HepG2 (cell line): ENCODE results near the gene NEGR1. TPM values are rescaled to one million over a fixed set of nuclear protein-coding genes. Genes with fewer than 3 reads are reported as not detected.

Experiments
- ATAC-seq: fragments of 200-7000 bp; cut with Tn5 transposase; 3 replicates; pipeline ENCODE4 v1.9.1; 2020; ENCODE audit warnings: mild to moderate bottlenecking, moderate library complexity
- BruUV-seq: library from RNA; stranded (reverse); fragments of 400-500 nt; replicated peaks from 2 replicates; lab custom pipeline; 2021; lab: Mats Ljungman, UMichigan
- CTCF ChIA-PET: fragments of 300-600 bp; formaldehyde crosslinking; extraction: SDS; loops from one replicate; lab custom pipeline; 2021; ENCODE audit warnings: low total read pairs, inconsistent platforms, low intra/inter-chr PET ratio; lab: Yijun Ruan, JAX
- POLR2A ChIA-PET: fragments of 350-600 bp; sonication (Branson Sonifier 250); formaldehyde crosslinking; loops from one replicate; lab custom pipeline; 2020; ENCODE audit warnings: antibody characterized with exemption, inconsistent platforms; lab: Yijun Ruan, JAX
- DNase-seq: peaks from one replicate; pipeline ENCODE4 v3.0.0-alpha.2; 2015; ENCODE audit warnings: low spot score
- FAIRE-seq: peaks from 3 replicates; lab custom pipeline; 2011; peaks lifted over from hg19 to GRCh38; lab: Jason Lieb, UNC
- H2AFZ ChIP-seq: one replicate; pipeline ENCODE4 v1.6.1; 2011; ENCODE audit warnings: low read length, inconsistent platforms
- H3K27ac ChIP-seq: fragments of 300-600 bp; 3 replicates; pipeline ENCODE4 v1.8.0; 2011; ENCODE audit warnings: mixed run types, mild to moderate bottlenecking, mixed read lengths, low read length, inconsistent platforms; ENCODE audit not compliant: insufficient read depth; ENCODE audit errors: extremely low read length
- H3K27me3 ChIP-seq, 2 experiments: fragments of 200-600 bp in 1 of 2; 2 replicates in 1 of 2; 3 replicates in 1 of 2; pipeline versions ENCODE4 v1.6.0 to v1.8.0; 2011; ENCODE audit warnings: low read length in 2 of 2, mild to moderate bottlenecking in 2 of 2, moderate library complexity in 2 of 2, inconsistent platforms in 1 of 2; ENCODE audit not compliant: insufficient read depth in 2 of 2, control insufficient read depth in 1 of 2
- H3K36me3 ChIP-seq, 2 experiments: fragments of 200-600 bp in 1 of 2; replicated peaks in 1 of 2; 2 replicates in 1 of 2; 3 replicates in 1 of 2; pipeline versions ENCODE4 v1.5.1 to v1.8.0; 2011; ENCODE audit warnings: low read length in 2 of 2, inconsistent platforms in 1 of 2; ENCODE audit not compliant: insufficient read depth in 2 of 2, control insufficient read depth in 1 of 2
- H3K4me1 ChIP-seq: 2 replicates; pipeline ENCODE4 v1.5.1; 2012; ENCODE audit warnings: low read length, inconsistent platforms; ENCODE audit not compliant: insufficient read depth
- H3K4me2 ChIP-seq: 2 replicates; pipeline ENCODE4 v1.6.0; 2011; ENCODE audit warnings: low read depth, low read length, inconsistent platforms
- H3K4me3 ChIP-seq, 3 experiments: fragments of 200-600 bp in 1 of 3; sonication (generic), shearing (Covaris generic) in 1 of 3; replicated peaks in 1 of 3; 2 replicates each; pipeline ENCODE4 v1.5.1; 2011 to 2016; ENCODE audit warnings: low read length in 3 of 3, inconsistent platforms in 2 of 3, low read depth in 2 of 3, mild to moderate bottlenecking in 2 of 3, control low read depth in 1 of 3, mixed read lengths in 1 of 3; ENCODE audit not compliant: insufficient read depth in 1 of 3
- H3K79me2 ChIP-seq: one replicate; pipeline ENCODE4 v1.6.1; 2011; ENCODE audit warnings: low read length, inconsistent platforms; ENCODE audit not compliant: insufficient read depth
- H3K9ac ChIP-seq: 2 replicates; pipeline ENCODE4 v1.6.0; 2011; ENCODE audit warnings: mild to moderate bottlenecking, low read depth, low read length, inconsistent platforms; ENCODE audit not compliant: insufficient read depth
- H3K9me3 ChIP-seq: 2 replicates; pipeline ENCODE4 v1.5.1; 2012; ENCODE audit warnings: mild to moderate bottlenecking, low read length
- H4K20me1 ChIP-seq: 2 replicates; pipeline ENCODE4 v1.6.0; 2011; ENCODE audit warnings: inconsistent platforms, mild to moderate bottlenecking, low read length, moderate library complexity; ENCODE audit not compliant: insufficient read depth
- CC2D1A ChIP-seq: sonication (generic); formaldehyde crosslinking; IDR thresholded peaks from 2 replicates; pipeline ENCODE4 v1.8.1; 2023; ENCODE audit warnings: mild to moderate bottlenecking, missing genetic modification reagents
- CREB1 ChIP-seq, 2 experiments: fragments of 450-650 bp in 1 of 2; IDR thresholded peaks; 2 replicates each; pipeline ENCODE4 v1.6.1; 2016 to 2017; ENCODE audit warnings: control low read depth in 1 of 2, mild to moderate bottlenecking in 1 of 2, missing compliant biosample characterization in 1 of 2, missing genetic modification characterization in 1 of 2
- ELF4 ChIP-seq: sonication (generic); formaldehyde crosslinking; IDR thresholded peaks from 2 replicates; pipeline ENCODE4 v1.5.0; 2020; ENCODE audit warnings: missing genetic modification reagents, mild to moderate bottlenecking, moderate library complexity, borderline replicate concordance
- FOXA3 ChIP-seq: IDR thresholded peaks from 2 replicates; pipeline ENCODE4 v1.6.1; 2016; ENCODE audit warnings: missing genetic modification reagents, missing compliant biosample characterization
- GRHL1 ChIP-seq: sonication (generic); formaldehyde crosslinking; conservative IDR thresholded peaks from 2 replicates; pipeline ENCODE4 v1.8.0; 2022; ENCODE audit warnings: missing genetic modification reagents
- HCFC1 ChIP-seq: fragments of 150-350 bp; IDR thresholded peaks from 2 replicates; pipeline ENCODE4 v1.6.1; 2014; ENCODE audit warnings: low read depth, low read length
- KDM2A ChIP-seq: sonication (generic); formaldehyde crosslinking; IDR thresholded peaks from 2 replicates; pipeline ENCODE4 v1.4.0; 2020; ENCODE audit warnings: low read depth, missing genetic modification reagents, borderline replicate concordance
- MATR3 ChIP-seq: sonication (generic); formaldehyde crosslinking; IDR thresholded peaks from 2 replicates; pipeline ENCODE4 v1.4.0; 2020; ENCODE audit warnings: missing genetic modification reagents
- PRPF4 ChIP-seq: fragments of 200-400 bp; formaldehyde crosslinking; IDR thresholded peaks from 2 replicates; pipeline ENCODE4 v1.6.1; 2016; ENCODE audit warnings: low read length, low read depth; ENCODE audit not compliant: poor library complexity, severe bottlenecking
- SETDB1 ChIP-seq: sonication (generic); formaldehyde crosslinking; IDR thresholded peaks from 2 replicates; pipeline ENCODE4 v1.5.1; 2020; ENCODE audit warnings: missing genetic modification reagents, mild to moderate bottlenecking, borderline replicate concordance
- ZBTB1 ChIP-seq: sonication (generic); formaldehyde crosslinking; IDR thresholded peaks from 2 replicates; pipeline ENCODE4 v1.4.0; 2020; ENCODE audit warnings: missing genetic modification reagents, borderline replicate concordance
- ZNF251 ChIP-seq: sonication (generic); formaldehyde crosslinking; IDR thresholded peaks from 2 replicates; pipeline ENCODE4 v1.9.0; 2021; ENCODE audit warnings: mild to moderate bottlenecking, missing genetic modification reagents
- ZNF557 ChIP-seq: sonication (generic); formaldehyde crosslinking; IDR thresholded peaks from 2 replicates; pipeline ENCODE4 v1.4.0; 2020; ENCODE audit warnings: missing genetic modification reagents
- ZNF605 ChIP-seq: sonication (generic); formaldehyde crosslinking; IDR thresholded peaks from 2 replicates; pipeline ENCODE4 v1.8.0; 2022; ENCODE audit warnings: mild to moderate bottlenecking, missing genetic modification reagents
- ZNF674 ChIP-seq: sonication (generic); formaldehyde crosslinking; IDR thresholded peaks from 2 replicates; pipeline ENCODE4 v1.5.0; 2020; ENCODE audit warnings: low read depth, mild to moderate bottlenecking, missing genetic modification reagents
- ZNF749 ChIP-seq: sonication (generic); formaldehyde crosslinking; IDR thresholded peaks from 2 replicates; pipeline ENCODE4 v1.8.0; 2022; ENCODE audit warnings: mild to moderate bottlenecking, missing genetic modification reagents, moderate library complexity, borderline replicate concordance
- WGBS: methylation state at CpG from one replicate; pipeline ENCODE4 v1.1.6; 2017; ENCODE audit warnings: low lambda C conversion rate; 5-methylcytosine and 5-hydroxymethylcytosine counted together
- in situ Hi-C: cut with HindIII; loops from 2 replicates; pipeline ENCODE4 v1.10.0; 2017; ENCODE audit warnings: low pct_unique_long_range_greater_than_20kb; ENCODE audit not compliant: extremely low pct_ligation_motif_present
- intact Hi-C: fragments of 100-400 bp; cut with micrococcal nuclease; formaldehyde crosslinking; loops from one replicate; pipeline ENCODE4 v1.10.0; 2022; ENCODE audit not compliant: unreplicated experiment
- polyA plus RNA-seq, 8 experiments: library from polyadenylated mRNA; depleted of rRNA in 3 of 8; stranded (reverse) in 7 of 8; unstranded in 1 of 8; fragments of >200 nt; fragmentation: Illumina TruSeq in 4 of 8; extraction: Trizol in 4 of 8; gene quantifications; 2 replicates each; pipeline versions ENCODE4 v1.2.1 to v1.2.3, GENCODE V29; 2011 to 2016; ENCODE audit warnings: low read depth in 4 of 8, missing spikeins in 1 of 8, mixed read lengths in 1 of 8; ENCODE audit not compliant: insufficient read depth in 1 of 8
- total RNA-seq, 5 experiments: library from RNA; depleted of rRNA; stranded (reverse); fragments of >200 nt; fragmentation: Illumina TruSeq; extraction: Trizol; gene quantifications; 2 replicates each; pipeline ENCODE4 v1.2.3, GENCODE V29; 2016; ENCODE audit warnings: low read depth in 1 of 5
- TF ChIP-seq, protein P1 (sequence below): sonication (generic); formaldehyde crosslinking; IDR thresholded peaks from 2 replicates; pipeline ENCODE4 v1.4.0; 2020; ENCODE audit warnings: missing genetic modification reagents

NEGR1 gene
- total and polyA plus RNA-seq, 2 of the 13 experiments (the other 11 are each of a cell fraction or from before 2014, with no cell fraction given), result not detected

DNA sequence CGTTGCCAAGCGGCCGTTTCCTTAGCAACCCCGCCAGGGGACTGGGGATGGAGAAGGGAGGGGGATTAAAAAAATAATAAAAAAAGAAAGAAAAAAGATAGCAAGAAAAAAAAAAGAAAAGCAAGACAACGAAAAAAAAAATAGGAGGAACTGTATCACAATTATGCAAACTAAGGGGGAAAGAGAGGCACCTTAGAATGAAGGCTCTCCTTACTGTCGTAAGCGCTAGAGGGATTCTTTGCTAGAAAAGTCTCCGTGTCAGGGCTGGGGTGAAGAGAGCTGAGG lies 625 bp upstream of the NEGR1 start (continued):
- TF ChIP-seq CREB1 (IDR thresholded peaks at IDR 0.05) (no peak), CREB1 (CRISPR knock-in tag; IDR thresholded peaks at IDR 0.05) (no peak)

- Histone ChIP-seq H3K4me1 (peaks cover 24% of the 10 kb centered on the region), H3K79me2 (no peaks in the 10 kb centered on the region), H3K9ac (no peak overlapping the region), H3K4me3 (peak overlapping the region in 2 of 3 experiments; percentile 12 to 73; a peak in 3 of 6 replicates), H3K27me3 (peaks cover 0 to 35% of the 10 kb centered on the region in 2 experiments; a peak in 4 of 5 replicates), H3K36me3 (no peaks in the 10 kb centered on the region), H4K20me1 (no peaks in the 10 kb centered on the region), H3K4me2 (peak overlapping the region; percentile 99), H2AFZ (no peak overlapping the region), H3K27ac (no peak overlapping the region), H3K9me3 (no peaks in the 10 kb centered on the region)
- CTCF ChIA-PET, result no interaction called here
- in situ Hi-C loops (no loop called here), intact Hi-C loops (loop anchor here (2.0 to 5.0 kb wide), 3 partner anchors 41 to 201 kb away; no protein-coding TSS in a partner anchor)
- FAIRE-seq, result no peak
- no peak for DNase-seq
- BruUV-seq, result no TSS peak
- POLR2A ChIA-PET, result no interaction called here
- TF ChIP-seq ZNF674 (CRISPR knock-in tag) (no peak), PRPF4 (no peak), MATR3 (CRISPR knock-in tag) (no peak), ZNF749 (CRISPR knock-in tag) (no peak), ZBTB1 (CRISPR knock-in tag) (no peak), FOXA3 (CRISPR knock-in tag) (no peak), GRHL1 (CRISPR knock-in tag) (no peak), ELF4 (CRISPR knock-in tag) (no peak), HCFC1 (no peak), ZNF557 (no peak), SETDB1 (CRISPR knock-in tag) (no peak), ZNF605 (CRISPR knock-in tag) (no peak), KDM2A (CRISPR knock-in tag) (no peak), ZNF251 (CRISPR knock-in tag) (no peak), CC2D1A (CRISPR knock-in tag) (no peak)
- TF ChIP-seq, protein P1, sequence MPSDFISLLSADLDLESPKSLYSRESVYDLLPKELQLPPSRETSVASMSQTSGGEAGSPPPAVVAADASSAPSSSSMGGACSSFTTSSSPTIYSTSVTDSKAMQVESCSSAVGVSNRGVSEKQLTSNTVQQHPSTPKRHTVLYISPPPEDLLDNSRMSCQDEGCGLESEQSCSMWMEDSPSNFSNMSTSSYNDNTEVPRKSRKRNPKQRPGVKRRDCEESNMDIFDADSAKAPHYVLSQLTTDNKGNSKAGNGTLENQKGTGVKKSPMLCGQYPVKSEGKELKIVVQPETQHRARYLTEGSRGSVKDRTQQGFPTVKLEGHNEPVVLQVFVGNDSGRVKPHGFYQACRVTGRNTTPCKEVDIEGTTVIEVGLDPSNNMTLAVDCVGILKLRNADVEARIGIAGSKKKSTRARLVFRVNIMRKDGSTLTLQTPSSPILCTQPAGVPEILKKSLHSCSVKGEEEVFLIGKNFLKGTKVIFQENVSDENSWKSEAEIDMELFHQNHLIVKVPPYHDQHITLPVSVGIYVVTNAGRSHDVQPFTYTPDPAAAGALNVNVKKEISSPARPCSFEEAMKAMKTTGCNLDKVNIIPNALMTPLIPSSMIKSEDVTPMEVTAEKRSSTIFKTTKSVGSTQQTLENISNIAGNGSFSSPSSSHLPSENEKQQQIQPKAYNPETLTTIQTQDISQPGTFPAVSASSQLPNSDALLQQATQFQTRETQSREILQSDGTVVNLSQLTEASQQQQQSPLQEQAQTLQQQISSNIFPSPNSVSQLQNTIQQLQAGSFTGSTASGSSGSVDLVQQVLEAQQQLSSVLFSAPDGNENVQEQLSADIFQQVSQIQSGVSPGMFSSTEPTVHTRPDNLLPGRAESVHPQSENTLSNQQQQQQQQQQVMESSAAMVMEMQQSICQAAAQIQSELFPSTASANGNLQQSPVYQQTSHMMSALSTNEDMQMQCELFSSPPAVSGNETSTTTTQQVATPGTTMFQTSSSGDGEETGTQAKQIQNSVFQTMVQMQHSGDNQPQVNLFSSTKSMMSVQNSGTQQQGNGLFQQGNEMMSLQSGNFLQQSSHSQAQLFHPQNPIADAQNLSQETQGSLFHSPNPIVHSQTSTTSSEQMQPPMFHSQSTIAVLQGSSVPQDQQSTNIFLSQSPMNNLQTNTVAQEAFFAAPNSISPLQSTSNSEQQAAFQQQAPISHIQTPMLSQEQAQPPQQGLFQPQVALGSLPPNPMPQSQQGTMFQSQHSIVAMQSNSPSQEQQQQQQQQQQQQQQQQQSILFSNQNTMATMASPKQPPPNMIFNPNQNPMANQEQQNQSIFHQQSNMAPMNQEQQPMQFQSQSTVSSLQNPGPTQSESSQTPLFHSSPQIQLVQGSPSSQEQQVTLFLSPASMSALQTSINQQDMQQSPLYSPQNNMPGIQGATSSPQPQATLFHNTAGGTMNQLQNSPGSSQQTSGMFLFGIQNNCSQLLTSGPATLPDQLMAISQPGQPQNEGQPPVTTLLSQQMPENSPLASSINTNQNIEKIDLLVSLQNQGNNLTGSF (CRISPR knock-in tag), result no peak
- 16% methylated on average over 8 of the region's 10 CpGs for WGBS
- ATAC-seq, result no peak
Measured at GRCh38 chr1:72281637-72282270, 585 bp downstream of the NEGR1 start.
